G401.6 (cell line): Measurements from ENCODE around the gene CCDC69.

Experiments used
- FAIRE-seq: peaks from 2 replicates; lab custom pipeline; 2012; peaks lifted over from hg19 to GRCh38; lab: Jason Lieb, UNC

Gene CCDC69

DNA sequence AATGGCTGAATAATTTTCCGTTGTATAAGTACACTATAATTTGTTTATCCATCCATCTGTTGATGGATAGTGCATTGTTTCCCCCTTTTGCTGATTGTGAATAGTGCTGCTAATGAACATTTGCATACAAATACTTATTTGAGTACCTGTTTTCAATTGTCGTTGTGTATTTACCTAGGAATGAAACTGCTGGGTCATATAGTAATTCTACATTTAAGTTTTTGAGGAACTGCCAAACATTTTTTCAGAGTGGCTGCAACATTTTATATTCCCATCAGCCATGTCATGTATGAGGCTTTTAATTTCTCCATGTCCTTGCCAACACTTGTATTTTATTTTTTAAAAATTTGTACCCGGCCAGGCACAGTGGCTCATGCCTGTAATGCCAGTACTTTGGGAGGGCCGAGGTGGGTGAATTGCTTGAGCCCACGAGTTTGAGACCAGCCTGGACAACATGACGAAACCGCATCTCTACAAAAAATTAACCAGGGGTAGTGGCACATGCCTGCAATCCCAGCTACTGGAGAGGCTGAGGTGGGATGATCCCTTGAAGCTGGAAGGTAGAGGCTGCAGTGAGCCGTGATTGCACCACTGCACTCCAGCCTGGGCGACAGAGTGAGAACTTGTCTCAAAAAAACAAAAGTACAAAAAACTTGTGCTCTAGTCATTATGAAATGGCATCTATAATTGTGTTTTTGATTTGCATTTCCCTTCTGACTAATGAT is 64.1 kb downstream of the CCDC69 start:
- FAIRE-seq, result no peak

DNA sequence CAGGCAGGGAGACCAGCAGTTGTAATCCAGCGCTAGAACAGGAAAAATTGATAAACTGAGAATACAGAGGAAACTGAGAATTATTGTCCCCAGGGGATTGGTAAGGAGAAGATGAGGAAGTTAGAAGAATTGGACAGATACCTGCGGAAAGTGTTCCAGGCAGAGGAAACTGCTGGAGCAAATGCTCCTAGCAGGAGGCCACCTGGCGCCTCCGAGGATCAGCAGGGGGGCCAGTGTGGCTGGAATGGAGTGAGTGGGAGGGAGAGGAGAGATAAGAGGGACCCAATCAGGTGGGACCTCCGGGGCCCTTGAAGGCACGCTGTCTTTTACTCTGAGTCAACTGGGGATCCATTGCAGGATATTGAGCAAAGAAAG is 65.6 kb downstream of the CCDC69 start:
- FAIRE-seq, result no peak

GRCh38 chr5:151157426-151158286 is 66.2 kb downstream of the CCDC69 start, which contains the start of gene ANXA6:
Gene ANXA6 (minus strand): TSS chr5:151157779. CDS start chr5:151147901, 9,878 bp downstream.
- FAIRE-seq, result peak; percentile 53

DNA sequence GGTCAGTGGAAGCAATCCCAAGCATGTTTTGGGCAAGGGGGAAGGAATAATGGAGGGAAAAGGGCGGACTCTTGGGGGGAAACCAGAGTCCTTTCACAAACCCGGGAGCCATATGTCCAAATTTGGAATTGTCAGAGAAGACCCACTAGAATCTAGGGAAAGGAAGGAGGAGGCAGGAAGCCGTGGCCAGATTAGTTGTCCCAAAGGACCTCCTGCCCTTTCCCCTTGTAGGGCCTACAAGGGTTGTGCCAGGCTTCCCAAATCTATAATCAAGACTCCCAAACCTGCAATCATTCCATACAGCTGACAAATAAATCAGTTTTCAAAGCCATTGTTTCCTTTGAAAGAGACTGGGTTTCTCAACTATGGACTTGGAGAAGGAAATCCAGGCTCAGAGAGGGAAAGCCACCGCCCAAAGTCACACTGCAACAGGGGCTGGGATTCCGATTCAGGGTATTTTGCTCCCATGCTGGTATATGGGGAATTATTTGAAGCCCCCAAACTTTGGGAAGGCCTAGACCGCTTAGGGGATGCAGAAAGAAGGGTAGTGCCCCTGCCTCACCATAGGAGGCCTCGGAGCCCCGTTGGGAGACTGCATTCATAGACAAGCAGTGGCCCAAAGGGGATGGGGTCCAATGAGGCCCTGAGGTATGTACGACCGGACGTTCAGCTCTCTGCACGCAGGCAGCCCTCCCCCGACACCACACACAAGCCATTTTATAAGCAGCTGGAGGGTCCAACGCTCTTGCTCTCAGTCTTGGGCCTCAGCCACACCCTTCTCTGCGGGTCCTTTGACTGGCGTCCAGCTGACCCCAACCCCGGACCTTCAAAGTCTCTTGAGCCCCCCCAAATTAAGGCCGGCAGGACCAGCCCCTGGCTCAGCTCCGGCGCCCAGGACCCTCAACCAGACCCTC is 67.1 kb downstream of the CCDC69 start:
- FAIRE-seq, result no peak

- FAIRE-seq, result no peak
Observed at GRCh38 chr5:151155775-151156506, 68.0 kb downstream of the CCDC69 start.

GRCh38 chr5:151154931-151155774 is 68.7 kb downstream of the CCDC69 start:
- no peak for FAIRE-seq

- FAIRE-seq, result no peak
Observed at GRCh38 chr5:151153766-151154272, 70.1 kb downstream of the CCDC69 start.

- no peak for FAIRE-seq
Observed at GRCh38 chr5:151153300-151153699, 70.6 kb downstream of the CCDC69 start.

DNA sequence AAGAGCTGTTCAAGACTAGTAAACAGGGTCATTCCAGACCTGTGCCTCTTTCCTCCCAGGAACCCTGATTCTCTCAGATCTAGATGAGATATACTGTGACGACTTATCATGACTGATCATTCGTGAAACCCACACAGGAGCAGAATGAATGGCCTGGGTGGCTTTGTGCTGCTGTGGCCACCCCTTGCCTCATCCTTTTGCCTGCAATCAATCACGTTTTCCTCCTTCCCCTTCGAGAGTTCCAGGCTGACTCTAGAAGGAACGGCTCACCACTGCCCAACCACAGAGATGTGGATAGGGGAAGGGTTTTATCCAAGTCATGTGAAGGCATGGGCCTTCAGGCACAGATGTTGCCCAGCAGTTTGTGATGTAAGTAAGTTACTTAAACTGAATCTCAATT is 72.1 kb downstream of the CCDC69 start:
- FAIRE-seq, result no peak

DNA sequence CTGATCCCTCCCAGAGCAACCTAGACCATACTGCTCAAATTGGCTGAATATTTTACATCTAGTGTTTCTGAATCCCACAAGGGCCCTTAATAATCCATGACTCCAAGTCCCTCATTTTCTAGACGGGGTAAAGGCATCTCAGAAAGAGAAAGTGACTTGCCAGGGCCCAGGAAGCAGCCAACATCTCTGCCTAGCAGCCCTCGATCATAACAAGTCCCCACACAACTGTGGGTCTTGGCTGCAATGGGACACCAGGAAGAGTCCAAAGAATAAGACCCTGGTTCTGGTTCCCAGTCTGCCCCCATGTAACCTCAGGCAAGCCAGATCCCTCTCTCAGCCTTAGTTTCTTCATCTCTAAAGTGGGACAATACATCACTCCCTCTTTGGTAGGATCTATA is 72.6 kb downstream of the CCDC69 start:
- FAIRE-seq, result no peak

GRCh38 chr5:151150471-151151262 is 73.2 kb downstream of the CCDC69 start:
- FAIRE-seq, result no peak

DNA sequence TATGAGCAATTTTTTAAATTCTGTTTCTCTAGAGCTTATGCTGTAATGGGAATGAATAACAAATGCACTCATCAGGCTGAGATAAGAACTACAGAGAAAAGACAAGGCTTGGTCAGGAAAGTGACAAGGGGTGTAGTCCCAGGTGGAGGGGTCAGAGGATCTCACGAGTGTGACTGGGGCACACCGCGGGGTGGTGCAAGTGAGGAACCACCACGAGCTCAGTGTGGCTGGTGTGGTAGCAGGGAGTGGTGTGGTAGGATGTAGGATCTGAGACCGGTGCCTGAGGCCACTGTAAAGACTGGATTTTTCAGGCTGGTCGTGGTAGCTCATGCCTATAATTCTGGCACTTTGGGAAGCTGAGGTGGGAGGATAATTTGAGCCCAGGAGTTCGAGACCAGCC is 75.3 kb downstream of the CCDC69 start:
- no peak for FAIRE-seq

DNA sequence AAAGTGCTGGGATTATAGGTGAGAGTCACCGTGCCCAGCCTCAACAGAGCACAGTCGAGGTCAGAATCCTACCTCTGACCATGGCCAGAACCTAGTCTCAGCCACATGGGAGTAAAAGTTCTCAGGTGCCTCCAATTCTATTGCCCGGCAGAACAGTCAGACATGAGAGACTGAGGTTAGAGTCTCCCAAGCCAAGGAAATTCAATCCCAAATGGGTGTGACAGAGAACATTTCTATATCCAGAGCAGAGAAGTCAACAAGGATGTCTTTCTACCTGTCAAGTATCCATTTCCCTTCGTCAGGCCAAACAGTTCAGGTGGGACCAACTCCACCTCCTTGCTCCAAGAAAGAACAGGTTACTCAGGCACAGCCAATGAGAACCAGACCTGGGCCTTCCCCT is 76.9 kb downstream of the CCDC69 start:
- FAIRE-seq, result no peak

- no peak for FAIRE-seq
Observed at GRCh38 chr5:151146061-151146460, 77.8 kb downstream of the CCDC69 start.

GRCh38 chr5:151144922-151145321 is 79.0 kb downstream of the CCDC69 start:
- FAIRE-seq, result no peak

DNA sequence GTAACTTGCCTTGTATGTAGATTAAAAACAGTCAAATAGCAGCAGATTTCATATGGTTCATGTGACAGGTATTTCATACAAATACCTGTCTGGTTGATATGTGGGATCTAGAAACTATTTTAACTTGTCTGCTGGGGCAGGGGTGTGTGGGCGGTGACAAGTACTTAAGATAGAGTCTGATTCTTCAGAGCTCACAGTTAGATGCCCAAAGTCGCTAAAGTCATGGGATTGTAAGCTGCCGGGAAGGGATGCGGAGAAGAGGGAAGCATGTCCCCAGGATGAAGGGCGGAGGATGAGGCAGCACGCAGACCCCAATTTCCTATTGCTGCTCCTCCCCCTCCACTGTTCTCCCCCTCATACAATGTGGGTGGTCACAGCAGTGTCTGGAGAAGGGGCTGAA is 79.6 kb downstream of the CCDC69 start:
- no peak for FAIRE-seq

DNA sequence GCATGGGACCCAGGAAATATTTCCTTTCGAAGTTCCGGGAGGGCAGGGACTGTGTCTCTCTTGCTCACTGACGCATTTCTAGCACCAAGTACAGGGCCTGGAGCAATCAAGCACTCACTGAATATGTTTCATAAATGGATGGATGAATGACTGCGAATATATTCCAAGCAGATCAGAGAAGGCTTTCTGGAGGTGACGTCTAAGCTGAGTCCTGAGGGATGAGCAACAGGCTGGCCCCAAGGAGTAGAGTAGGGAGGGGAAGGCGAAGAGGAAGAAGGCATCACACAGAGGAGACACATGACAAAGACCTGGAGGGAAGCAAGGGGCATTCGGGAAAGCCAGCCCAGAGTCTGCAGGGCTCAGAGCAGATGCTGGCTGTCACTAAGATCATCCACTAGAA is 80.2 kb downstream of the CCDC69 start:
- no peak for FAIRE-seq

GRCh38 chr5:151142933-151143332 is 81.0 kb downstream of the CCDC69 start:
- FAIRE-seq, result no peak

GRCh38 chr5:151141535-151141934 is 82.4 kb downstream of the CCDC69 start:
- no peak for FAIRE-seq
